Uterus (tissue), 4 donors: Measurements from ENCODE around the gene ANKH. TPM values are rescaled to one million over a fixed set of nuclear protein-coding genes. Genes with fewer than 3 reads are reported as not detected.

ENCODE experiments used
- DNase-seq, 2 donors: peaks; one replicate each; pipeline ENCODE4 v3.0.0-alpha.2; 2019 to 2020
- H3K27ac ChIP-seq, 2 donors: fragments of 200-600 bp; sonication (generic); 1 replicate in 1 of 2; 2 replicates in 1 of 2; pipeline ENCODE4 v1.5.1; 2016 to 2018
- H3K27me3 ChIP-seq, 2 donors: fragments of 200-600 bp; sonication (generic); one replicate each; pipeline ENCODE4 v1.5.1; 2018 to 2019; ENCODE audit warnings: control low read depth in 1 of 2
- H3K36me3 ChIP-seq, 2 donors: fragments of 200-600 bp; sonication (generic); one replicate each; pipeline ENCODE4 v1.5.1; 2019; ENCODE audit warnings: control low read depth in 1 of 2
- H3K4me1 ChIP-seq, 2 donors: fragments of 200-600 bp; sonication (generic); one replicate each; pipeline ENCODE4 v1.5.1; 2018 to 2019; ENCODE audit warnings: control low read depth in 1 of 2
- H3K4me3 ChIP-seq, 2 donors: fragments of 200-600 bp; sonication (generic); 1 replicate in 1 of 2; 2 replicates in 1 of 2; pipeline ENCODE4 v1.5.1; 2018 to 2019; ENCODE audit warnings: mild to moderate bottlenecking in 1 of 2
- H3K9me3 ChIP-seq, 2 donors: fragments of 200-600 bp; sonication (generic); one replicate each; pipeline ENCODE4 v1.5.1; 2019; ENCODE audit warnings: control low read depth in 1 of 2
- POLR2A ChIP-seq, 2 donors: fragments of 450-650 bp; IDR thresholded peaks; one replicate each; pipeline ENCODE4 v1.6.1; 2016; ENCODE audit warnings: antibody characterized with exemption in 2 of 2, mild to moderate bottlenecking in 1 of 2, moderate library complexity in 1 of 2
- intact Hi-C: fragments of 100-400 bp; cut with DNase I; formaldehyde crosslinking; loops from one replicate; pipeline ENCODE4 v1.15.1; 2023; ENCODE audit warnings: low total_unique reads
- total RNA-seq, 4 donors: library from RNA; depleted of rRNA in 3 of 4; stranded (reverse); fragments of >200 nt in 3 of 4; gene quantifications; one replicate each; pipeline versions ENCODE4 v1.1.0 to v1.2.4, GENCODE V29; 2014 to 2023
- TF ChIP-seq, protein P1 (sequence below), 4 experiments: fragments of 200-600 bp in 2 of 4; fragments of 450-650 bp in 2 of 4; sonication (generic) in 2 of 4; IDR thresholded peaks; one replicate each; pipeline ENCODE4 v1.5.1; 2016 to 2019; ENCODE audit warnings: antibody characterized with exemption in 4 of 4, mild to moderate bottlenecking in 2 of 4, moderate library complexity in 1 of 4
- donor health status: DM: yes; HTN: yes; CAD: no.

The ANKH gene
- total RNA-seq, 4 donors from 2014 or later: 2.9 to 47.7 (median 26.9) TPM

DNA sequence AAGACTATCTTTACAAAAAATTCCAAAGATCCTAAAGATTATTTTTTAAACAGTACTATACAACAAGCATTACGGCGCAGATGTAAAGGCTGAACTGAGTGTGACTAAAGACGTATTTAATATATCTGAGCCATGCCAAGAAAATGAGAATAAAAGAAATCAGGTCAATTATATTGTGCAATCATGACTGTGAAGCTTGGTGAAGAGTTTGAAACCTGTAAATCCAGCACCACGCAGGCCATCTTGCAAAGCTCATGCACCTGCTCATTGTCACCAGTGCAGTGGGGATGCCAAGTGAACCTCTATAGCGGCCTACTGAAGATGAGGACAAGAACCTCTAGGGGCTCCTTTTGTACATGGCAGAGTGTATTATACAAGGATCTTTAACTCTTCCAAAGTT, 89.0 kb downstream of the ANKH start:
- no peaks in the 10 kb centered on the region for H3K36me3 ChIP-seq
- H3K27me3 ChIP-seq: no peaks in the 10 kb centered on the region
- DNase-seq: no peak
- H3K9me3 ChIP-seq: no peaks in the 10 kb centered on the region
- TF ChIP-seq, protein P1, sequence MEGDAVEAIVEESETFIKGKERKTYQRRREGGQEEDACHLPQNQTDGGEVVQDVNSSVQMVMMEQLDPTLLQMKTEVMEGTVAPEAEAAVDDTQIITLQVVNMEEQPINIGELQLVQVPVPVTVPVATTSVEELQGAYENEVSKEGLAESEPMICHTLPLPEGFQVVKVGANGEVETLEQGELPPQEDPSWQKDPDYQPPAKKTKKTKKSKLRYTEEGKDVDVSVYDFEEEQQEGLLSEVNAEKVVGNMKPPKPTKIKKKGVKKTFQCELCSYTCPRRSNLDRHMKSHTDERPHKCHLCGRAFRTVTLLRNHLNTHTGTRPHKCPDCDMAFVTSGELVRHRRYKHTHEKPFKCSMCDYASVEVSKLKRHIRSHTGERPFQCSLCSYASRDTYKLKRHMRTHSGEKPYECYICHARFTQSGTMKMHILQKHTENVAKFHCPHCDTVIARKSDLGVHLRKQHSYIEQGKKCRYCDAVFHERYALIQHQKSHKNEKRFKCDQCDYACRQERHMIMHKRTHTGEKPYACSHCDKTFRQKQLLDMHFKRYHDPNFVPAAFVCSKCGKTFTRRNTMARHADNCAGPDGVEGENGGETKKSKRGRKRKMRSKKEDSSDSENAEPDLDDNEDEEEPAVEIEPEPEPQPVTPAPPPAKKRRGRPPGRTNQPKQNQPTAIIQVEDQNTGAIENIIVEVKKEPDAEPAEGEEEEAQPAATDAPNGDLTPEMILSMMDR (IDR thresholded peaks at IDR 0.05): no peak
- TF ChIP-seq POLR2A (IDR thresholded peaks at IDR 0.05): no peak
- intact Hi-C loops: no loop called here
- H3K27ac ChIP-seq: no peak overlapping the region
- no peaks in the 10 kb centered on the region for H3K4me1 ChIP-seq
- H3K4me3 ChIP-seq: no peak overlapping the region

DNA sequence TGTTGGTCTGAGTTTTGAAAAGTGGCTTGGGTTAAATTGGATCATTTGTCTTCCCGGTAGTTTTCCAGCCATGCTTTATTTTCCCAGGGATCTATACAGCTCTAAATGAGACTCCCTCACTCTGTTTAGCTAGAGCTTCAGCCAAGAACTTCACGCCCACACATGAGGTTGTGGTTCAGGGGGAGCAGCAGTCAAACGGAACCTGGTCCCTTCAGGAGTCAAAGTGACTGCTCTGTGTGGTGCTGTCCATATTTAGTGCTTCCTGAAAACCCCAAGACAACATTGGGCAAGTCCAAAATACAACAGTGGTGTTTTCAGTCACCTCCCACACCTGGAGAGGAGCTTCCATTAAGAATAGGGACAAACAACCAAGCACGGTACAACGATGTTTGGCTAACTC, 90.5 kb downstream of the ANKH start:
- H3K4me1 ChIP-seq: no peaks in the 10 kb centered on the region
- intact Hi-C loops: no loop called here
- no peaks in the 10 kb centered on the region for H3K36me3 ChIP-seq
- no peak overlapping the region for H3K27ac ChIP-seq
- DNase-seq: no peak
- no peaks in the 10 kb centered on the region for H3K27me3 ChIP-seq
- H3K4me3 ChIP-seq: no peak overlapping the region
- H3K9me3 ChIP-seq: no peaks in the 10 kb centered on the region
- TF ChIP-seq, protein P1 (IDR thresholded peaks at IDR 0.05): no peak
- TF ChIP-seq POLR2A (IDR thresholded peaks at IDR 0.05): no peak

DNA sequence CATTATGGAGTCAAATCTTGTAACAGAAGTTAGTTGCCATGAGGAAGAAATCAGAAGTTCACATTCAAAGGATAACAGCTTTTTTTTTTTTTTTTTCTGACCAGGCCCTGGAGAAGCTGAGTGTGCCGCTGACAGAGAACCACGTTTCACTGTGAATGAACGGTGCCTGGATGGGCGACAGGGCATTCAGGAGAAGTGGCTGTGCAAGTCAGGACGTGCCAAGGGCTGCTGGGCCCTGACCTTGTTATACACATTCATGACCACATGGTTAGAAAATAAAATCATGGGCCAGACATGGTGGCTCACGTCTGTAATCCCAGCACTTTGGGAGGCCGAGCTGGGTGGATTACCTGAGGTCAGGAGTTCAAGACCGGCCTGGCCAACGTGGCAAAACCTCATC, 91.6 kb downstream of the ANKH start:
- intact Hi-C loops: no loop called here
- no peaks in the 10 kb centered on the region for H3K36me3 ChIP-seq
- no peak overlapping the region for H3K27ac ChIP-seq
- no peak for DNase-seq
- H3K27me3 ChIP-seq: no peaks in the 10 kb centered on the region
- no peaks in the 10 kb centered on the region for H3K9me3 ChIP-seq
- no peak overlapping the region for H3K4me3 ChIP-seq
- TF ChIP-seq, protein P1 (IDR thresholded peaks at IDR 0.05): no peak
- no peak for TF ChIP-seq POLR2A (IDR thresholded peaks at IDR 0.05)
- H3K4me1 ChIP-seq: no peaks in the 10 kb centered on the region

DNA sequence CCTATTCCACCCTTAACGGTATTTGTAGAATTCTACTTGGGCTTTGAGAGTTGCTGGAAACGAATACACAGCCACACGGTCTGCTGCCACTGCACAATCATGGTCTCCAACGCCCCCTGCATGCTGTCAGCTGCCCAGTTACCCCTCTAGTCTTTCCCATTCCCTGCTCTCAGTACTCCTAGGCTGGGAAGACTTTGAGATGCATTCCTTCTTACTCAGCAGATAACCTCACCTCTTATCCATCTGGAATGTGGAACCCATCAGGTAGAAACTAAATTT, 92.8 kb downstream of the ANKH start:
- intact Hi-C loops: no loop called here
- no peaks in the 10 kb centered on the region for H3K36me3 ChIP-seq

DNA sequence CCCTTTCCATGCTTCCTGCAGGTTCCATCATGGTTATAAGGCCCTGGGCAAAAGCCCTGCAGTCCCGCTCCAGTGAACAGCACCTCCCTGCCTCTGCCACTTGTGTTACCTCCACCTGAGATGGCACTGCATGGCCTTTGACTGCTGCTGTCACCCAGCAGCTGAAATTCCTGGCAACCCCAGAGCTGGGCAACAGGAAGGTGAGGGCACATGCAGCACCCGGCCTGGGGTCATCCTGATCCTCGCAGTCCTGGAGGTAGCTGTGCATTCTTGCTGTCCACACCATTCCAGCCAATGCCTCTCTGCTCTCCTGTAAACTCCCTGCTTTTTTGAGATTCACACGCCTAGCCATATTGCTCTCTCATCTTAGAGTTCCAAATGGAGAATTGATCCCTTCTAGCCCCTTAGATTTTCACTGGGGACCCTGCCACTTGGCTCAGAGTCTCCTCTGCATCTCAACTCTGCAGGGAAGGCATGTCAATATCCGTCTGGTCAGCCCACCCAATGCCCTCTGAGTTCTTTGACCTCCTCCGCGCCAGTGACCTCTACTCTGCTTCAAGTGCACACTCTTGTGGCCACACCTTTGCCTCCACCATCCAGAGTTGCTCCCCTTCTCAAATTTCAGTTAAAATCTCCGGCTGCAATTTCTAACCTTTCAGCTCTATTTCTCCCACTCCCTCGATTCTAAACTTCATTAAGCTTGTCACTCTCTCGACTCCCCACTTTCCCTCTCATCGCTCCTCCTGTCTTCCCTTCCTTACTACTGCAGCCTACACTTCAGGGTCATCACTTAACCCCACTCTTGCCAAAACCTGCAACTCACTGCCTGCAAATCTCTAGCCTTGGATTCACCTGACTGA, 93.4 kb downstream of the ANKH start:
- no peak for TF ChIP-seq POLR2A (IDR thresholded peaks at IDR 0.05)
- TF ChIP-seq, protein P1 (IDR thresholded peaks at IDR 0.05): no peak
- intact Hi-C loops: no loop called here
- no peaks in the 10 kb centered on the region for H3K9me3 ChIP-seq
- H3K36me3 ChIP-seq: no peaks in the 10 kb centered on the region
- H3K4me3 ChIP-seq: no peak overlapping the region
- H3K27ac ChIP-seq: no peak overlapping the region
- H3K4me1 ChIP-seq: no peaks in the 10 kb centered on the region
- DNase-seq: no peak
- H3K27me3 ChIP-seq: no peaks in the 10 kb centered on the region

More for the DNA sequence above, 92.8 kb downstream of the ANKH start:
- no peak for TF ChIP-seq POLR2A (IDR thresholded peaks at IDR 0.05)
- TF ChIP-seq, protein P1 (IDR thresholded peaks at IDR 0.05): no peak
- DNase-seq: no peak
- Histone ChIP-seq H3K9me3 (no peaks in the 10 kb centered on the region), H3K27ac (no peak overlapping the region), H3K4me3 (no peak overlapping the region), H3K27me3 (no peaks in the 10 kb centered on the region), H3K4me1 (no peaks in the 10 kb centered on the region)
